KMS-11 (cell line): ENCODE measurements around the gene GOLGA6B.
"Not testable (repeated sequence)": the region's sequence is repeated elsewhere in the genome, so short reads cannot be mapped to it uniquely, and the experiment has no call there.

Source experiments
- H2AFZ ChIP-seq: fragments of 200-600 bp; sonication (generic); 2 replicates; pipeline ENCODE4 v1.6.1; 2016; ENCODE audit warnings: antibody characterized with exemption, mixed run types, low read depth
- H3K27ac ChIP-seq: fragments of 200-600 bp; sonication (generic); 2 replicates; pipeline ENCODE4 v1.6.1; 2016; ENCODE audit warnings: mild to moderate bottlenecking, mixed run types
- H3K27me3 ChIP-seq: fragments of 200-600 bp; sonication (generic); 2 replicates; pipeline ENCODE4 v1.6.1; 2017; ENCODE audit warnings: mild to moderate bottlenecking, low read depth, mixed run types, moderate library complexity; ENCODE audit not compliant: insufficient read depth
- H3K36me3 ChIP-seq: fragments of 200-600 bp; sonication (generic); 2 replicates; pipeline ENCODE4 v1.6.1; 2017; ENCODE audit warnings: mild to moderate bottlenecking, mixed run types; ENCODE audit not compliant: insufficient read depth
- H3K4me1 ChIP-seq: fragments of 200-600 bp; sonication (generic); 2 replicates; pipeline ENCODE4 v1.6.1; 2016; ENCODE audit warnings: mild to moderate bottlenecking, low read depth, mixed run types; ENCODE audit not compliant: poor library complexity, severe bottlenecking
- H3K4me2 ChIP-seq: fragments of 200-600 bp; sonication (generic); 2 replicates; pipeline ENCODE4 v1.7.0; 2016; ENCODE audit warnings: mild to moderate bottlenecking, mixed run types
- H3K4me3 ChIP-seq: fragments of 200-600 bp; sonication (generic); IDR thresholded peaks from 2 replicates; pipeline ENCODE4 v1.6.1; 2017; ENCODE audit warnings: low read depth, low read length, mixed read lengths; ENCODE audit not compliant: insufficient read depth
- H3K79me2 ChIP-seq: fragments of 200-600 bp; sonication (generic); 2 replicates; pipeline ENCODE4 v1.6.1; 2016; ENCODE audit warnings: low read depth, mixed run types; ENCODE audit not compliant: insufficient read depth
- H3K9ac ChIP-seq: fragments of 200-600 bp; sonication (generic); 2 replicates; pipeline ENCODE4 v1.6.1; 2016; ENCODE audit warnings: mild to moderate bottlenecking, mixed run types
- H4K20me1 ChIP-seq: fragments of 200-600 bp; sonication (generic); 2 replicates; pipeline ENCODE4 v1.6.1; 2016; ENCODE audit warnings: mild to moderate bottlenecking, mixed run types; ENCODE audit not compliant: insufficient read depth
- CTCF ChIP-seq: fragments of 200-600 bp; sonication (generic); conservative IDR thresholded peaks from 2 replicates; pipeline ENCODE4 v1.6.1; 2017; ENCODE audit warnings: low read depth, mild to moderate bottlenecking, antibody characterized with exemption, low read length, moderate library complexity, mixed read lengths

Gene GOLGA6B

DNA sequence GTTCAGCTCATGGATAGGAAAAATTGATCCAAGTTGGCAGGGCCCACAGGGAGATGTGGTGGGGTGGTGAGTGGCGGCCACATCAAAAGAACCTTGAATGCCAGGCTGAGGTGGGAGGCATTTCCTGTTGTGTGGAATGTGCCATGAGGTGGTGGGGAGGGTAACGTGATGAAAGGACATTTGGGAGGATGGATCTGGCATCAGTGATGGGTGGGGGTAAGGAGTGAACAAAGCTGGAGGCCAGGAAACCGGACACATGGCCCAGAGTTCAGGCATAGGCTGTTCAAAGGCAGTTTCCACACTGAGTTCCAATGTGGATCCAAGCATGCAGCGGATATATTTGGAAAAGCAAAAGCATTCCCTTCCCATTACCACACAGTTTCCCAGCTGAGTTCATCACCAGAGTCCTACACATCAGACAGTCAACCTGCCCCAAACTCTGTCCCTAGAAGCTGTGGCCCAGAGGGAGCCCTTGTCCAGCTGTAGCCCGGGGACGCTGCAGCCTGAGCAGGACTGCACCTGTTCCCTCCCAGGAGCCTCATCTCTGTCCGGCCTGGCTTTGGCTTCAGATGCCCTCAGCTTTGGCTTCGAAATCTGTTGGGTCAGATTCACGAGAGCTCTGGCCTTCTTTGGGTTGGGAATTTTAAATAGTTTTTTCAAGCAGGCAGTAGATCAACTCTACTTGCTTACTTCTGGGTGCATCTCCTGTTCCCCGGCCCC, 37.8 kb upstream of the GOLGA6B start:
- peak overlapping the region; percentile 50; the same call in 1 of the 2 replicates for H2AFZ ChIP-seq
- no peak for TF ChIP-seq CTCF
- peak overlapping the region; percentile 47 for H3K4me2 ChIP-seq
- H3K9ac ChIP-seq: no peak overlapping the region
- H3K4me3 ChIP-seq: no peak overlapping the region
- peaks cover 18% of the 10 kb centered on the region for H3K4me1 ChIP-seq
- no peaks in the 10 kb centered on the region for H3K79me2 ChIP-seq
- no peaks in the 10 kb centered on the region for H3K36me3 ChIP-seq
- H3K27me3 ChIP-seq: no peaks in the 10 kb centered on the region
- peak overlapping the region; percentile 43 for H3K27ac ChIP-seq
- no peaks in the 10 kb centered on the region for H4K20me1 ChIP-seq

DNA sequence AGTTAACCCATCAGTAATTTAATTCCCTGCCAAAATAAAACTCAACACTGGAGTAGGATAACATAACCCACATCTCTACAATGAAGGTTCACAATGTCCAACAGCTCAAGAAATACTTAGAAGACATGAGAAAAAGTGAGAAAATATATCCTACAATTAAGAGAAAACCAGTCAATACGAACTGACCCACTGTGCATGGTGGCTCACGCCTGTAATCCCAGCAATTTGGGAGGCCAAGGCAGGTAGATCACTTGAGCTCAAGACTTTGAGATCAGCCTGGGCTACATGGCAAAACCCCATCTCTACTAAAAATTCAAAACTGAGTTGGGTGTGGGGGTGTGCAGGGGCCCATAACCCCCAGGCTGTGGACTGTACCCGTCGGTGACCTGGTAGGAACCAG, 30.6 kb upstream of the GOLGA6B start:
- not testable (repeated sequence) for H3K4me2 ChIP-seq, H3K27ac ChIP-seq, H3K27me3 ChIP-seq, H3K36me3 ChIP-seq, H4K20me1 ChIP-seq, H3K9ac ChIP-seq, H2AFZ ChIP-seq, H3K4me3 ChIP-seq, H3K79me2 ChIP-seq, H3K4me1 ChIP-seq

GRCh38 chr15:72626153-72626552, 28.3 kb upstream of the GOLGA6B start:
- H3K9ac ChIP-seq, H2AFZ ChIP-seq, H3K27me3 ChIP-seq, H4K20me1 ChIP-seq, H3K27ac ChIP-seq, H3K36me3 ChIP-seq, H3K79me2 ChIP-seq, H3K4me1 ChIP-seq, H3K4me2 ChIP-seq, H3K4me3 ChIP-seq: not testable (repeated sequence)

DNA sequence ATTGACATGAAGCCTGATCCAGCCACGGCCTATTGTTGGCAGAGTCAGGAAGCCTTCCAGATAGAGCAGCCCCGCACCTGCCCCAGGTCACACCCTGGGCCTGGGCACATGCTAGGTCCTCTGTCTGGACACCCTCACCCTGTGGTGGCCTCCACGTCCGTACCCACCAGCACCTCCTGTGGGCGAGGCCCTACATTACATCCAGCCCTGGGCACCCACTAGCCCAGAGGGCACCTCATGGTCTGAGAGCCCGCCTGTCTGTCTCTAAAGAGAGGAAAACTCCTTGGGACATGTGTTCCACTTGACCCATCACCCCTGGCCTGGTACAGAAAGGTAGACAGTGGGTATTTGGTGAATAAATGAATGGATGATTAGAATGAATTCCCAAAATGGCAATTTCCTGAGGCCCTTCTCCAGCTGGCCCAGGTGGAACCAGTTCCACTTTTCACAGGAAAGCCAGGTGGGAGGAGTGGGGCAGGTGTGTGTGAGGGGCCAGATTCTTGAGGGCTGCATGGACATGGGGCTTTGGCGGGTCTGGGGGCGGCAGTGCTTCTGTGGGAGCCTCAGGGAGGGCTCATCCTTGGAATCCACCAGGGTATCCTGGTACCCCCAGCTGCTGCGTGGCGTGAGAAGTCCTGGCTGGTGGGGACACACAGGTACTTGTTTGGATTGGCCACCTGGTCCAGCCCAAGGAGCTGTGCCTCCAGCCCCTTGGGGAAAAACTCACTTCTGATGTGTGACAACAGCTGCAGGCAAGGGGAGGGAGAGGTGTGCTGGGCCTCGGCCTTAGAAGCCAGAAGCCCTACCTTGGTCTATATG, 26.0 kb upstream of the GOLGA6B start:
- not testable (repeated sequence) for H3K79me2 ChIP-seq, H3K36me3 ChIP-seq, H4K20me1 ChIP-seq, H3K27ac ChIP-seq, H3K9ac ChIP-seq, H3K4me3 ChIP-seq, H2AFZ ChIP-seq, H3K27me3 ChIP-seq, H3K4me1 ChIP-seq, H3K4me2 ChIP-seq

DNA sequence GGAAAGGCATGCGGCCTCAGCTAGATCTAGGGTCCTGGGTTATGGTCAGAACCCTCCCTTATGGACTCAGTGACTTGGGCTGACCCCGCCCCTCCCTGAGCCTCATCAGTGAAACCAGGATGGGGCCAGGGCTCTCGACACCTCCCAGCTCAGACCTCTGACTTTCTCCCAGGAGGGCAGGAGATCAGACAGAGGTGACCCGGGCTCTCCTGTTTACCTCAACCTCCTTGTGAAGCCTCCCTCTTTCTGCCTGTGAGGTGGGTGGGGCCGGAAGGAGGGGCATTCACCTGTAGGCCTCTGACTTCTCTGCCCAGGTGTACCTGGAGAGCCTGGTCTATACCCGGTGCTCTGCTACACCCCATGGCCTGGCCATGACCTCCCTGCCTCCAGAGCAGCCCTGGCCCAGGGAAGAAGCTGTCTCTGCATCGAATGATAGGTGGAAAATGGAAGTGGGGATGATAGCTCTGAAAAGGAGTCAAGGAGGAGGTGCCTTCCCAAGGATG, 25.4 kb upstream of the GOLGA6B start:
- H3K27ac ChIP-seq, H3K36me3 ChIP-seq, H3K79me2 ChIP-seq, H3K4me2 ChIP-seq, H3K4me1 ChIP-seq, H2AFZ ChIP-seq, H3K27me3 ChIP-seq, H4K20me1 ChIP-seq, H3K4me3 ChIP-seq, H3K9ac ChIP-seq: not testable (repeated sequence)

DNA sequence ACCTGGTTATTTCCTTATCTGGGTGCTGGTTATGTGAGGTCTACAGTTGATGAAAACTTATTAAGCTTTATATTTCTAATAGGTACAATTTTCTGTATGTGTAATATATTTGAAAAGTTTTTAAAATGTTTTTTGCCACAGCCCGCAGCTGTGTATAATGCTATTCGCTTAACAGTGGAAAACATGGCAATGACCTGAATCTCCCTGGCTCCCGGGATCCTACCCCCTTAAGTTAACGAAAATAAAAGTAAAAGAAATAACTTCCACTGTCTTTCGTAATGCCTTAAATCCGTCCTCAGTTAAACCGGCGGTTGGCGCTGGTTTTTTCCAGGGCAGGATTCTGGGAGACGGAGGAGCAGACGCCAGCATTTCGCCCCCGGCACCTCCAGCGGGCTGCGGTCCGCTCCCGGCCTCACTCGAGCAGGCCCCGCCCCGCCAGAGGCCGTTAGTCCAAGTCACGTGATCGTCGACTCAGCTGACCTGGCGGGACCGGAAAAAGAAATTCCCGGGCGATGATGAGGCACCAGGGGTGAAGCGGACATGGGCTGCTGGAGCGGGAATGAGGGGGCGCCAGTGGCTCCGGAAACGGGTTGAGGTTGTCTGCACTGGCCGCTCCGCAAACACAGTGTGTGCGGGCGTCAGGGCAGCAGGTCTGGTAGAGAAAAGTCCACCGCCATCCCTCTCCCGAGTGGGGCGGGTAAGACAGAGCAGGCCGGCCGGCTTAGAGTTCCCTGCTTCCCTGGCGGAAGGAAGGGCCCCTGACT, 17.8 kb upstream of the GOLGA6B start:
- not testable (repeated sequence) for H3K4me2 ChIP-seq, H4K20me1 ChIP-seq, H3K79me2 ChIP-seq, H3K4me3 ChIP-seq, H3K9ac ChIP-seq, H3K4me1 ChIP-seq, H3K36me3 ChIP-seq, H3K27me3 ChIP-seq, H2AFZ ChIP-seq, H3K27ac ChIP-seq

GRCh38 chr15:72639759-72640483, 14.6 kb upstream of the GOLGA6B start:
- H3K4me2 ChIP-seq, H3K27me3 ChIP-seq, H4K20me1 ChIP-seq, H3K4me3 ChIP-seq, H3K36me3 ChIP-seq, H3K9ac ChIP-seq, H3K27ac ChIP-seq, H2AFZ ChIP-seq, H3K4me1 ChIP-seq, H3K79me2 ChIP-seq: not testable (repeated sequence)

- H4K20me1 ChIP-seq, H3K36me3 ChIP-seq, H3K79me2 ChIP-seq, H3K27ac ChIP-seq, H3K4me2 ChIP-seq, H3K27me3 ChIP-seq, H3K4me1 ChIP-seq, H3K9ac ChIP-seq, H2AFZ ChIP-seq, H3K4me3 ChIP-seq: not testable (repeated sequence)
These were observed 12.2 kb upstream of the GOLGA6B start for GRCh38 chr15:72642271-72642670.
